Osteocyte (in vitro differentiated cells): ENCODE results near the gene FBXL7. TPM values are rescaled to one million over a fixed set of nuclear protein-coding genes. Genes with fewer than 3 reads are reported as not detected.

Experiments
- DNase-seq: peaks from one replicate; pipeline ENCODE4 v3.0.0; 2021; ENCODE audit warnings: mixed read lengths; ENCODE audit not compliant: unreplicated experiment; ENCODE audit errors: extremely low spot score
- H3K27ac Mint-ChIP-seq: one replicate; pipeline ENCODE4 v1.8.0; 2021; ENCODE audit warnings: mild to moderate bottlenecking, mixed read lengths; ENCODE audit not compliant: unreplicated experiment
- H3K27me3 Mint-ChIP-seq: one replicate; pipeline ENCODE4 v1.8.0; 2021; ENCODE audit warnings: mixed read lengths; ENCODE audit not compliant: unreplicated experiment
- H3K36me3 Mint-ChIP-seq: one replicate; pipeline ENCODE4 v1.8.0; 2021; ENCODE audit warnings: mixed read lengths; ENCODE audit not compliant: unreplicated experiment
- H3K4me1 Mint-ChIP-seq: one replicate; pipeline ENCODE4 v1.8.0; 2021; ENCODE audit warnings: mixed read lengths; ENCODE audit not compliant: unreplicated experiment
- H3K4me3 Mint-ChIP-seq: one replicate; pipeline ENCODE4 v1.8.0; 2021; ENCODE audit warnings: mild to moderate bottlenecking, moderate library complexity, mixed read lengths; ENCODE audit not compliant: unreplicated experiment
- H3K9me3 Mint-ChIP-seq: one replicate; pipeline ENCODE4 v1.8.0; 2021; ENCODE audit warnings: mixed read lengths; ENCODE audit not compliant: unreplicated experiment
- total RNA-seq: library from RNA; stranded (reverse); gene quantifications from 2 replicates; pipeline ENCODE4 v1.2.1, GENCODE V29; 2021
- TF ChIP-seq, protein P1 (sequence below): fragments of 200-600 bp; sonication (generic); IDR thresholded peaks from 2 replicates; pipeline ENCODE4 v1.5.0; 2021; ENCODE audit warnings: antibody characterized with exemption, mild to moderate bottlenecking, moderate library complexity

Gene FBXL7
- total RNA-seq, 1 donor from 2014 or later, result 28.4 TPM

DNA sequence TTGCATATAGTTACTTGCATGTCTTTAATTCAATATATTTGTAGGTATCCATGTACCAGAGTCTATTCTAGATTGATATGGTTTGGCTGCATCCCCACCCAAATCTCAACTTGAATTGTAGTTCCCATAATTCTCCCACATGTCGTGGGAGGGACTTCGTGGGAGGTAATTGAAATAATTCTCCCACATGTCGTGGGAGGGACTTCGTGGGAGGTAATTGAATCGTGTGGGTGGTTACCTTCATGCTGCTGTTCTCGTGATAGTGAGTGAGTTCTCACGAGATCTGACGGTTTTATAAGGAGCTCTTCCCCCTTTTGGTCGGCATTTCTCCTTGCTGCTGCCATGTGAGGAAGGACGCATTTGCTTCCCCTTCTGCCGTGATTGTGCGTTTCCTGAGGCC lies 16.5 kb downstream of the FBXL7 start:
- DNase-seq, result no peak
- Mint-ChIP-seq H3K36me3 (peaks cover 5% of the 10 kb centered on the region), H3K9me3 (no peaks in the 10 kb centered on the region), H3K27ac (no peak overlapping the region), H3K27me3 (no peaks in the 10 kb centered on the region), H3K4me1 (peaks cover 30% of the 10 kb centered on the region), H3K4me3 (no peak overlapping the region)
- TF ChIP-seq, protein P1, sequence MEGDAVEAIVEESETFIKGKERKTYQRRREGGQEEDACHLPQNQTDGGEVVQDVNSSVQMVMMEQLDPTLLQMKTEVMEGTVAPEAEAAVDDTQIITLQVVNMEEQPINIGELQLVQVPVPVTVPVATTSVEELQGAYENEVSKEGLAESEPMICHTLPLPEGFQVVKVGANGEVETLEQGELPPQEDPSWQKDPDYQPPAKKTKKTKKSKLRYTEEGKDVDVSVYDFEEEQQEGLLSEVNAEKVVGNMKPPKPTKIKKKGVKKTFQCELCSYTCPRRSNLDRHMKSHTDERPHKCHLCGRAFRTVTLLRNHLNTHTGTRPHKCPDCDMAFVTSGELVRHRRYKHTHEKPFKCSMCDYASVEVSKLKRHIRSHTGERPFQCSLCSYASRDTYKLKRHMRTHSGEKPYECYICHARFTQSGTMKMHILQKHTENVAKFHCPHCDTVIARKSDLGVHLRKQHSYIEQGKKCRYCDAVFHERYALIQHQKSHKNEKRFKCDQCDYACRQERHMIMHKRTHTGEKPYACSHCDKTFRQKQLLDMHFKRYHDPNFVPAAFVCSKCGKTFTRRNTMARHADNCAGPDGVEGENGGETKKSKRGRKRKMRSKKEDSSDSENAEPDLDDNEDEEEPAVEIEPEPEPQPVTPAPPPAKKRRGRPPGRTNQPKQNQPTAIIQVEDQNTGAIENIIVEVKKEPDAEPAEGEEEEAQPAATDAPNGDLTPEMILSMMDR, result no peak

DNA sequence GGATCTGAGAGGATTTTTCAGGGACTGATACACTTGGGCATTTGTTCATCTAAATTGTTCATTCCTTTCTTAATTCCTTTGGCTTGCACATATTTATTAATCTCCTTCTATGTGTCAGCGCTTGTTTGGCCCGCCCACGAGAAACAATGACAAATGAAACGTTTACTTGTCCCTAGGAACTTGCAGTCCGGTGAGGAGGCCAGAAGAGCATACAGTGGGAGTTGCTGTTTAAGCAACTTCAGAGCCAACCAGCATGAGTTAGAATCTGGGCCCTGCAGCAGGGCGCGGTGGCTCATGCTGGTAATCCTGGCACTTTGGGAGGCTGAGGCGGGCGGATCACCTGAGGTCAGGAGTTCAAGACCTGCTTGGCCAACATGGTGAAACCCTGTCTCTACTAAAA lies 18.8 kb downstream of the FBXL7 start:
- no peak overlapping the region for H3K4me3 Mint-ChIP-seq
- H3K27me3 Mint-ChIP-seq, result no peaks in the 10 kb centered on the region
- H3K9me3 Mint-ChIP-seq, result no peaks in the 10 kb centered on the region
- peaks cover 2% of the 10 kb centered on the region for H3K36me3 Mint-ChIP-seq
- DNase-seq, result no peak
- peaks cover 27% of the 10 kb centered on the region for H3K4me1 Mint-ChIP-seq
- TF ChIP-seq, protein P1, result no peak
- no peak overlapping the region for H3K27ac Mint-ChIP-seq

DNA sequence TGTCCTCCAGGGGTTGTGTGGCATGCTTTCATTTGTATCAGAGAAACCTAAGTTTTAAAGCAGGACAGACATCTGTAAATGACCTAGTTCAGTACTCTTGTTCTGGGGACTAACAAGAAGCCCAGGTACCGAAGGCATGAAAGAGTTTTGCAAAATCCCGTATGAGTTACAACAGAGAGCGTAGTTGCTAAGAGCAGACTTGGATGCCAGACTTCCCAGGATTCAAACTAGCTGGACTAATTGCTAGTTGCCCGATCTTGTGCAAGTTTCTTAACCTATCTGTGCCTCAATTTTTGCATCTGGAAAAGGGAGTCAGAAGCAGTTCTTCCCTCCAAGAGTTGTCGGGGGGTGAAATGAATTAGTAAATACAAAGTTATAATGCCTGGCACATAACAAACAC lies 20.9 kb downstream of the FBXL7 start:
- Mint-ChIP-seq H3K27me3 (no peaks in the 10 kb centered on the region), H3K27ac (peak overlapping the region; percentile 83), H3K4me1 (peaks cover 30% of the 10 kb centered on the region), H3K4me3 (no peak overlapping the region), H3K36me3 (peaks cover 5% of the 10 kb centered on the region), H3K9me3 (no peaks in the 10 kb centered on the region)
- no peak for DNase-seq
- TF ChIP-seq, protein P1, result no peak

DNA sequence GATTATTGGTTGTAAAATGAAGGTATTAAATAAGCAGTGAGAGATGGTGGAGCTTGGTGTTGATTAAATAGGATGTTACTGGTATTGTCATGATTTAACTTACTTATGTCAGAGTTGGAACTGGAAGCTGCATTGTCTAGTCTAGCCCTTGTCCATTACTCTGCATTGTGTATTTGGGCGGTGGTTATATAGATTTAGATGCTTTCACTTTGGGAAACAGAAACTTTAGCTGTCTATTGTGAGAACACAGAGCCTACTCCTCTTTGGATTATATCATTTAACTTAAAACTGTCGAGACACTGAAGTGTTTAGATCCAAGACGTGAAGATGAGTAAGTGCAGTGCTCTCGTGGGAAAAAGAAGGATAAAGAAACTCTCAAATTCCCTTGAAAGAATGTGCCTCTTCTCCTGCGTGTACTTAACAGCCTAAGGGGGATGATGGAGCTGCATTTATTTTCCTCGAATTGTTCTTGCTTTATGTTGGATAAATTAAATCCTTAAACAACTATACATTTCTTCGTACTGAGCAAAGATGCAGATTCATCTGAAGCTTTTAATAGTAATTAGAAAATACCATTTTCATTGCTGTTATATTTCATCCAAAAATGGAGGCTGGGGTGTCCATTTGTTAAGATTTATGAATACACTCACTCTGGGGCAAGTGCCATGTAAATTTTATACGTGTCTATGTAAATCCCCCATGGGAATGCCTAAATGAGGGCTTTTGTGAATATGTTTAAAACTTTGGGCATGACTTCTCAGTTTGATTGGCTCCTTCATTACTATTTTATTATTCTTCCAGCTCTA lies 21.6 kb downstream of the FBXL7 start:
- Mint-ChIP-seq H3K36me3 (peaks cover 11% of the 10 kb centered on the region), H3K27me3 (no peaks in the 10 kb centered on the region), H3K9me3 (no peaks in the 10 kb centered on the region), H3K27ac (peak overlapping the region; percentile 83), H3K4me3 (peak overlapping the region; percentile 68), H3K4me1 (peaks cover 30% of the 10 kb centered on the region)
- TF ChIP-seq, protein P1, result no peak
- DNase-seq, result no peak

DNA sequence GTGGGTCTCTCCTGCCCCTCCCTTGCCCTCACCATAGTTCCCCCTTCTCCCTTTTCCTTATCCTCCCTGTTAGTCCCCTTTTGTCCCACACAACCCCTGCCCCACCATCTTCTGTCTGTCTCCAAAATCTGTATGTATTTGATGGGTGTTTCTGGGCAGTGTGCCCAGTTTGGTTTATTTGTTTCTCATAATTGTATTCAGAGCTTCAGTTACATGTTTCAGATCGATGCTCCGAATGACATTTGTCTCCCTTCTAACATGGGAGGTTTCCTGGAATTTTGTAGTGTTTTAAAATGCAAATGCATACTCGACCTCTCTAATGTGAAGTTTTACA lies 22.2 kb downstream of the FBXL7 start:
- TF ChIP-seq, protein P1, result no peak
- peak overlapping the region; percentile 83 for H3K27ac Mint-ChIP-seq
- peak overlapping the region; percentile 42 for H3K4me3 Mint-ChIP-seq
- H3K36me3 Mint-ChIP-seq, result peaks cover 11% of the 10 kb centered on the region
- peaks cover 30% of the 10 kb centered on the region for H3K4me1 Mint-ChIP-seq
- H3K9me3 Mint-ChIP-seq, result no peaks in the 10 kb centered on the region
- H3K27me3 Mint-ChIP-seq, result no peaks in the 10 kb centered on the region
- DNase-seq, result no peak
